Activated CD4-positive, alpha-beta T cell treated with anti-CD3 and anti-CD28 coated beads, Interleukin-2, amount 50 U/mL, for 48 hours (primary cell): ENCODE results near the gene ZDHHC9.

Experiments used
- DNase-seq, 2 experiments: peaks; one replicate each; pipeline ENCODE4 v3.0.0-alpha.2; 2020

The ZDHHC9 gene

GRCh38 chrX:129761596-129761995 is 82.1 kb downstream of the ZDHHC9 start:
- no peak for DNase-seq

DNA sequence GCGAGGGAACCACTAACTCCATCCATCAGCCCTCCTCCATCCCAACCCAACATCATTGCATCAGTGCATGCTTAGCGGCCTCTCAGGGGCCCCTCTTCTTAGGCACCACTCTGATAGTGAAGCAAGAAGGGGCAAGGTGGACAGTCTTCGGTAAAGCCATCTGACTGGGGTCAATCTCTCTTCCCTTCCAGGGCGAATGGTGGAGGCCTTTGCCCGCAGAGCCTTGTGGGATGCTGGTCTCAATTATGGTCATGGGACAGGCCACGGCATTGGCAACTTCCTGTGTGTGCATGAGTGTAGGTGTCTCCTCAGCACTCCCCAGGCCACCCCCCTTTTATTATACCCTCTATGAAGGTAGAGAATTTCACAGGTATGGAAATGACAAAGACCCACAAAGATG is 82.7 kb downstream of the ZDHHC9 start:
- DNase-seq: no peak

- DNase-seq: no peak
Observed at GRCh38 chrX:129760155-129760554, 83.5 kb downstream of the ZDHHC9 start.

- peak; percentile 51 to 67 for DNase-seq
Observed at GRCh38 chrX:129759576-129760061, 84.1 kb downstream of the ZDHHC9 start.

DNA sequence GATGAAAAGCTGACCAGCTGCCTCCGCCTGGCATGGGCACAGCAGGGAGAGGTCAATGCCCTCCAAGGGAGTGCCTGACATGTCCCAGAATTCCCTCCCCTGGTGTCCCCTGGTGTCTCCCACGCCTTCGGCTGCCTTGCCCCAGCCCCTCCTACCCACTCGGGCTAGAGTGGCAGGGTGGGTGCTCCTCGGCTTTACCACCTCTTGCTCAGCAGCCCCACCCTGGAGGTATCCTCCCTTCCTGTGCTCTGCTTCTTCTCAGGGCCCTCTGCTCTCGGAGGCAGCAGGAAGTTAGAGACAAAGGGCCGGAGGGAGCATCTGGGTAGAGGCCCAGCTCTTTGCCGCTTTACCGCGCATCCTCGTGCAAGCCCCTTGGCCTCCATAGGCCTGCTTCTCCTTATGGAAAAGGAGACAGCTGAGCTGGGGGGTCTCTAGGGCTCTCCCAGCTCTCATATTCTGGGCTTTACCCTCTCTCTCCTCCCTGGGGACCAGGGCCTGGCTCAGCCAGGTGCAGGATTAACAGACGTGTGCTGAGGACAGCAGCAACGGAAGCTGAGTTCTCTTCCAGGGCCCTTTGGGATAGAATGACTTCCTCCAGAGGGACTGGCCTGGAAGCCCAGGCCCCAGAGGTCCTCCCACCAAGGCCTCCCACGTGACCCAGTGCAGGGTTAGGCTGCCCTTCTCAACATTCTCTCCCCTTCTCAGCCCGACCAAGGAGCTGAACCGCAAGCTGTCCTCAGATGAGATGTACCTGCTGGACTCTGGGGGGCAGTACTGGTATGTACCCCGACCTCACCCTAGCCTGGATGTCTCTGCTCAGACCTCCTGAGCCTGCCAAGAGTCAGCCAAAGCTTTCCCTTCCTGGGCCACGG is 87.7 kb downstream of the ZDHHC9 start:
- DNase-seq: peak in 1 of 2 experiments; percentile 24

- no peak for DNase-seq
Observed at GRCh38 chrX:129754056-129755024, 89.3 kb downstream of the ZDHHC9 start.
